B cell (primary cell): ENCODE data around the gene ASPA. TPM values are rescaled to one million over a fixed set of nuclear protein-coding genes. Genes with fewer than 3 reads are reported as not detected.

Source experiments
- ATAC-seq: fragments of 200-7000 bp; cut with Tn5 transposase; one replicate; pipeline ENCODE4 v1.10.0; 2021; ENCODE audit warnings: low read depth, mild to moderate bottlenecking, moderate number of reproducible peaks, moderate library complexity
- CTCF ChIA-PET: fragments of 350-600 bp; sonication (Branson Sonifier 250); formaldehyde crosslinking; loops from one replicate; lab custom pipeline; 2021; ENCODE audit warnings: antibody characterized with exemption, inconsistent platforms; lab: Charles Lee
- POLR2A ChIA-PET: fragments of 350-600 bp; sonication (Branson Sonifier 250); formaldehyde crosslinking; loops from one replicate; lab custom pipeline; 2021; ENCODE audit warnings: antibody characterized with exemption; lab: Charles Lee
- DNase-seq: peaks from one replicate; pipeline ENCODE4 v3.0.0; 2013
- H2AFZ ChIP-seq: 2 replicates; pipeline ENCODE4 v1.6.1; 2012; ENCODE audit warnings: mild to moderate bottlenecking, low read depth, low read length; ENCODE audit not compliant: insufficient read depth, poor library complexity, severe bottlenecking
- H3K27ac ChIP-seq, 2 donors: 1 replicate in 1 of 2; 2 replicates in 1 of 2; pipeline ENCODE4 v1.5.1; 2012 to 2013; ENCODE audit warnings: low read length in 2 of 2, mild to moderate bottlenecking in 2 of 2, moderate library complexity in 1 of 2
- H3K27me3 ChIP-seq, 4 experiments: fragments of 200-600 bp in 1 of 4; sonication (generic) in 1 of 4; replicated peaks in 1 of 4; 1 replicate in 2 of 4; 2 replicates in 2 of 4; pipeline versions ENCODE4 v1.6.1 to v1.7.0; 2013 to 2016; ENCODE audit warnings: low read length in 3 of 4, mild to moderate bottlenecking in 2 of 4, mixed read lengths in 1 of 4, moderate library complexity in 1 of 4; ENCODE audit not compliant: insufficient read depth in 4 of 4, control insufficient read depth in 3 of 4; ENCODE audit errors: control extremely low read depth in 1 of 4
- H3K36me3 ChIP-seq, 2 experiments: replicated peaks in 1 of 2; 1 replicate in 1 of 2; 2 replicates in 1 of 2; pipeline versions ENCODE4 v1.6.1 to v1.7.1; 2013; ENCODE audit warnings: low read length in 1 of 2; ENCODE audit not compliant: insufficient read depth in 2 of 2, control insufficient read depth in 1 of 2; ENCODE audit errors: control extremely low read depth in 1 of 2, extremely low read depth in 1 of 2
- H3K4me1 ChIP-seq, 2 donors: fragments of 200-600 bp in 1 of 2; sonication (generic) in 1 of 2; 1 replicate in 1 of 2; 2 replicates in 1 of 2; pipeline versions ENCODE4 v1.5.1 to v1.6.1; 2013 to 2017; ENCODE audit warnings: low read length in 2 of 2; ENCODE audit not compliant: control insufficient read depth in 2 of 2, insufficient read depth in 2 of 2
- H3K4me2 ChIP-seq: replicated peaks from 2 replicates; pipeline ENCODE3; 2012; ENCODE audit warnings: mild to moderate bottlenecking, low read depth, low read length; ENCODE audit not compliant: poor library complexity, severe bottlenecking
- H3K4me3 ChIP-seq, 5 experiments: fragments of 200-600 bp in 1 of 5; sonication (generic) in 1 of 5; 1 replicate in 3 of 5; 2 replicates in 2 of 5; pipeline versions ENCODE4 v1.5.1 to v1.7.0; 2011 to 2016; ENCODE audit warnings: low read length in 4 of 5, mild to moderate bottlenecking in 4 of 5, low read depth in 2 of 5, control low read depth in 1 of 5, moderate library complexity in 1 of 5; ENCODE audit not compliant: insufficient read depth in 1 of 5; ENCODE audit errors: control extremely low read depth in 1 of 5, extremely low read depth in 1 of 5
- H3K79me2 ChIP-seq: fragments of 200-600 bp; sonication (generic); one replicate; pipeline ENCODE4 v1.6.0; 2016; ENCODE audit warnings: low read length; ENCODE audit not compliant: control insufficient read depth, insufficient read depth
- H3K9ac ChIP-seq: fragments of 200-600 bp; sonication (generic); 2 replicates; pipeline ENCODE4 v1.6.1; 2017; ENCODE audit warnings: mild to moderate bottlenecking, low read length, moderate library complexity
- H3K9me3 ChIP-seq, 3 donors: one replicate each; pipeline versions ENCODE4 v1.6.1 to v1.7.1; 2013; ENCODE audit warnings: low read length in 2 of 3; ENCODE audit not compliant: control insufficient read depth in 2 of 3, insufficient read depth in 1 of 3; ENCODE audit errors: control extremely low read depth in 1 of 3
- H4K20me1 ChIP-seq: 2 replicates; pipeline ENCODE4 v1.6.0; 2012; ENCODE audit warnings: mild to moderate bottlenecking, low read length; ENCODE audit not compliant: insufficient read depth, control insufficient read depth, poor library complexity, severe bottlenecking
- H3K27ac Mint-ChIP-seq: one replicate; pipeline ENCODE4 v1.8.0; 2021; ENCODE audit warnings: mixed read lengths
- H3K27me3 Mint-ChIP-seq: one replicate; pipeline ENCODE4 v1.8.0; 2021; ENCODE audit warnings: mixed read lengths
- H3K4me1 Mint-ChIP-seq: one replicate; pipeline ENCODE4 v1.8.0; 2021; ENCODE audit warnings: mixed read lengths
- H3K4me3 Mint-ChIP-seq: one replicate; pipeline ENCODE4 v1.8.0; 2021; ENCODE audit warnings: mixed read lengths
- H3K9me3 Mint-ChIP-seq: one replicate; pipeline ENCODE4 v1.8.0; 2022; ENCODE audit warnings: mixed read lengths; ENCODE audit not compliant: insufficient read depth
- CTCF ChIP-seq: fragments of 200-600 bp; IDR thresholded peaks from one replicate; pipeline ENCODE4 v1.8.0; 2022; ENCODE audit warnings: antibody characterized with exemption, mild to moderate bottlenecking
- EZH2 ChIP-seq: IDR thresholded peaks from 2 replicates; pipeline ENCODE4 v1.6.1; 2012; ENCODE audit warnings: borderline replicate concordance, low read depth, mild to moderate bottlenecking, moderate library complexity, low read length; ENCODE audit not compliant: insufficient read depth, poor library complexity, severe bottlenecking
- WGBS: methylation state at CpG from one replicate; pipeline ENCODE4 v1.1.5; 2013; ENCODE audit warnings: missing lambda C conversion rate; ENCODE audit not compliant: insufficient coverage; 5-methylcytosine and 5-hydroxymethylcytosine counted together
- intact Hi-C: fragments of 100-400 bp; cut with micrococcal nuclease; formaldehyde crosslinking; loops from one replicate; pipeline ENCODE4 v1.10.0; 2022
- polyA plus RNA-seq: library from polyadenylated mRNA; depleted of rRNA; stranded (reverse); fragments of >200 nt; gene quantifications from 2 replicates; pipeline ENCODE4 v1.2.3, GENCODE V29; 2012
- total RNA-seq, 2 donors: library from RNA; stranded (reverse); fragments of 120-200 nt in 1 of 2; gene quantifications; 1 replicate in 1 of 2; 2 replicates in 1 of 2; pipeline versions ENCODE4 v1.2.3 to v1.2.4, GENCODE V29; 2013 to 2022

The ASPA gene
- total and polyA plus RNA-seq, 2 donors (not counting 1 experiment from before 2014, with no cell fraction given): not detected

GRCh38 chr17:3551189-3551588 is 75.4 kb downstream of the ASPA start:
- no peak overlapping the region for H3K27ac Mint-ChIP-seq
- 87% methylated on average over 6 of the region's 6 CpGs for WGBS
- Histone ChIP-seq H3K36me3 (no peaks in the 10 kb centered on the region), H2AFZ (no peak overlapping the region), H3K9ac (no peak overlapping the region), H3K27ac (no peak overlapping the region), H3K4me2 (no peak overlapping the region), H3K9me3 (no peaks in the 10 kb centered on the region), H3K79me2 (no peaks in the 10 kb centered on the region), H3K4me3 (no peak overlapping the region), H4K20me1 (no peaks in the 10 kb centered on the region), H3K27me3 (peaks cover 0 to 9% (median 0%) of the 10 kb centered on the region in 4 experiments), H3K4me1 (peaks cover 0 to 1% of the 10 kb centered on the region in 2 donors)
- H3K9me3 Mint-ChIP-seq: peaks cover 4% of the 10 kb centered on the region
- DNase-seq (no peak), ATAC-seq (no peak)
- POLR2A ChIA-PET: no interaction called here
- CTCF ChIA-PET: no interaction called here
- peaks cover under 1% of the 10 kb centered on the region for H3K4me1 Mint-ChIP-seq
- TF ChIP-seq EZH2 (no peak), CTCF (no peak)
- no peak overlapping the region for H3K4me3 Mint-ChIP-seq
- intact Hi-C loops: loop anchor here (10.0 kb wide), 1 partner anchor 364 kb away; the partner anchor contains the start of gene P2RX1
- peaks cover 3% of the 10 kb centered on the region for H3K27me3 Mint-ChIP-seq

GRCh38 chr17:3552916-3553315 is 77.1 kb downstream of the ASPA start:
- H2AFZ ChIP-seq: no peak overlapping the region
- no peaks in the 10 kb centered on the region for H3K79me2 ChIP-seq
- no peak for TF ChIP-seq EZH2
- TF ChIP-seq CTCF: no peak
- no peak overlapping the region for H3K9ac ChIP-seq
- no peaks in the 10 kb centered on the region for H3K36me3 ChIP-seq
- H3K4me3 Mint-ChIP-seq: no peak overlapping the region
- no peak overlapping the region for H3K4me3 ChIP-seq
- H3K27me3 Mint-ChIP-seq: peaks cover 3% of the 10 kb centered on the region
- H3K27me3 ChIP-seq: peaks cover 0 to 9% (median 0%) of the 10 kb centered on the region in 4 experiments
- CTCF ChIA-PET: no interaction called here
- WGBS: 94% methylated on average over 7 of the region's 7 CpGs
- ATAC-seq (no peak), DNase-seq (no peak)
- peaks cover 13 to 19% of the 10 kb centered on the region in 2 donors for H3K4me1 ChIP-seq
- H3K9me3 Mint-ChIP-seq: peaks cover 4% of the 10 kb centered on the region
- H3K27ac ChIP-seq: no peak overlapping the region
- H4K20me1 ChIP-seq: no peaks in the 10 kb centered on the region
- H3K4me2 ChIP-seq: no peak overlapping the region
- peaks cover 17% of the 10 kb centered on the region for H3K4me1 Mint-ChIP-seq
- POLR2A ChIA-PET: no interaction called here
- H3K27ac Mint-ChIP-seq: no peak overlapping the region
- H3K9me3 ChIP-seq: no peaks in the 10 kb centered on the region
- intact Hi-C loops: loop anchor here (10.0 kb wide), 1 partner anchor 362 kb away; the partner anchor contains the start of gene P2RX1

Other genes starting within 250 kb of the ASPA start
- 0.42 and 0.44 TPM in 2 replicates for gene OR3A1, start 177.6 kb upstream of the ASPA start, total RNA-seq
- 0.73 TPM in 1 of 2 replicates, not detected in the other for gene OR3A1, start 177.6 kb upstream of the ASPA start, polyA plus RNA-seq
- 1.3 and 1.9 TPM in 2 replicates for gene OR3A2, start 89.7 kb upstream of the ASPA start, total RNA-seq
- gene OR3A2, start 89.7 kb upstream of the ASPA start, polyA plus RNA-seq: 0.37 TPM in 1 of 2 replicates, not detected in the other
- gene OR1E1, start 77.6 kb upstream of the ASPA start, total RNA-seq: not detected in 2 replicates
- not detected in 2 replicates for gene OR1E1, start 77.6 kb upstream of the ASPA start, polyA plus RNA-seq
- gene OR3A3, start 64.6 kb upstream of the ASPA start, total RNA-seq: not detected in 2 replicates
- not detected in 2 replicates for gene OR3A3, start 64.6 kb upstream of the ASPA start, polyA plus RNA-seq
- not detected in 2 replicates for gene OR1E2, start 42.2 kb upstream of the ASPA start, total RNA-seq
- not detected in 2 replicates for gene OR1E2, start 42.2 kb upstream of the ASPA start, polyA plus RNA-seq
- 0.54 TPM in 1 of 2 replicates, not detected in the other for gene SPATA22, start 4.2 kb upstream of the ASPA start, total RNA-seq
- gene SPATA22, start 4.2 kb upstream of the ASPA start, polyA plus RNA-seq: 0.43 TPM in 1 of 2 replicates, not detected in the other
- 17.9 and 18.2 TPM in 2 replicates for gene TRPV3, start 81.8 kb downstream of the ASPA start, total RNA-seq
- gene TRPV3, start 81.8 kb downstream of the ASPA start, polyA plus RNA-seq: 1.3 and 1.6 TPM in 2 replicates
- gene TRPV1, start 133.4 kb downstream of the ASPA start, total RNA-seq: 9.3 and 10.2 TPM in 2 replicates
- 5.0 and 5.7 TPM in 2 replicates for gene TRPV1, start 133.4 kb downstream of the ASPA start, polyA plus RNA-seq
- 16.1 and 17.5 TPM in 2 replicates for gene SHPK, start 160.3 kb downstream of the ASPA start, total RNA-seq
- gene SHPK, start 160.3 kb downstream of the ASPA start, polyA plus RNA-seq: 3.8 and 5.9 TPM in 2 replicates
- 23.1 and 24.7 TPM in 2 replicates for gene CTNS, start 160.8 kb downstream of the ASPA start, total RNA-seq
- 10.2 and 11.6 TPM in 2 replicates for gene CTNS, start 160.8 kb downstream of the ASPA start, polyA plus RNA-seq
- 17.1 and 17.7 TPM in 2 replicates for gene TAX1BP3, start 192.6 kb downstream of the ASPA start, total RNA-seq
- gene TAX1BP3, start 192.6 kb downstream of the ASPA start, polyA plus RNA-seq: 14.6 and 22.1 TPM in 2 replicates
- gene EMC6, start 192.8 kb downstream of the ASPA start, total RNA-seq: 23.4 and 26.6 TPM in 2 replicates
- 16.6 and 21.1 TPM in 2 replicates for gene EMC6, start 192.8 kb downstream of the ASPA start, polyA plus RNA-seq
- 405 and 410 TPM in 2 replicates for gene P2RX5, start 220.2 kb downstream of the ASPA start, total RNA-seq
- gene P2RX5, start 220.2 kb downstream of the ASPA start, polyA plus RNA-seq: 436 and 745 TPM in 2 replicates
- gene HASPIN, start 247.9 kb downstream of the ASPA start, total RNA-seq: 2.4 and 3.1 TPM in 2 replicates
- 0.28 and 0.30 TPM in 2 replicates for gene HASPIN, start 247.9 kb downstream of the ASPA start, polyA plus RNA-seq